ENCODE measurements around the gene SPCS3.

Gene SPCS3

DNA sequence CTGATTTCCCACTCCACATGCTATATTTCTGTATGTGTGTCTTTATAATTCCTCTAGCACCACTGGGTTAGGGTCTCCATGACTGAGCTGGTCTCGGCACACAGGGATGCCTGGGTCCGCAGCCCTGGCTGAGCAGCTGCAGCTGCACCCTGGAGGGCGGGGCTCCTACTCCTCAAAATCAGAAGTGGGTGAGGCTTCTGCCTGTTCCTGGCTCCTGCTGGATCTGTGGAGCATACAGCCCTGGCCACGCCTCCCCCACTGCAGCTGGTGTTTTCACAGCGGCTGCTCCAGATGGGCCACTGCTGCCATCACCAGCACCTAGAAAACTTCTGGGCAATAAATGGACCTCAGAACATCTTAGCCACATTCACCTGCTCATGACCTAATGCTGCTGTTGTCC is 30.9 kb downstream of the SPCS3 start:
- no peak overlapping the region for H3K4me3 ChIP-seq (ENCODE audit: low read length)
- peaks cover 41% of the 10 kb centered on the region for H3K9me3 ChIP-seq (ENCODE audit: insufficient read depth, low read depth, low read length)
- H3K4me1 ChIP-seq (ENCODE audit: insufficient read depth, low read length): no peaks in the 10 kb centered on the region
- no peak overlapping the region for H3K27ac ChIP-seq (ENCODE audit: low read depth, low read length)
- 96% methylated on average over 5 of the region's 5 CpGs for WGBS
- H3K36me3 ChIP-seq (ENCODE audit: insufficient read depth, low read length): 0 out of 2 replicates have a peak, but pooled peaks cover 4% of the 10 kb centered on the region
- H3K27me3 ChIP-seq (ENCODE audit: insufficient read depth, low read length): no peaks in the 10 kb centered on the region
- no peak overlapping the region for H3K9ac ChIP-seq (ENCODE audit: low read depth, low read length)

DNA sequence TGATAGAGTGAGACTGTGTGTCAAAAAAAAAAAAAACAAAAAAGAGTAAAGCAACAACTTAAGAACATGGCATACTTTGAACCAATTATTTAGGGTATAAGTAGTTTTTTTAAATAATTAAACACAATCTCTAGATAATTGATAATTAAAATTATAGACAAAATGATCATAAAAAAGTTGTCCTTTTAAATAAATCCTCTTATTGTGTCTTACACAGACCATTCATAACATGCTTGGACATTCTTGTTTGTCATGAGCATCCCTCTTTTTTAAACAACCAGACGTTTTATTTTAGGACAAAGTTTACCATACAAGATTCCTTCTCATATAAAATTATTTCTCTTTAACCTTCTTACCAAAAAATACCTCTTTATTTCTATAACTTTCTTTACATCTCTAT is 35.1 kb downstream of the SPCS3 start:
- H3K36me3 ChIP-seq (ENCODE audit: insufficient read depth, low read length): 0 out of 2 replicates have a peak, but pooled peaks cover 4% of the 10 kb centered on the region
- H3K27ac ChIP-seq (ENCODE audit: low read depth, low read length): no peak overlapping the region
- no peak overlapping the region for H3K4me3 ChIP-seq (ENCODE audit: low read length)
- H3K9ac ChIP-seq (ENCODE audit: low read depth, low read length): no peak overlapping the region
- H3K9me3 ChIP-seq (ENCODE audit: insufficient read depth, low read depth, low read length): peaks cover 51% of the 10 kb centered on the region
- no peaks in the 10 kb centered on the region for H3K27me3 ChIP-seq (ENCODE audit: insufficient read depth, low read length)
- H3K4me1 ChIP-seq (ENCODE audit: insufficient read depth, low read length): peaks cover 22% of the 10 kb centered on the region
- 90% methylated on average over 1 of the region's 1 CpG for WGBS

DNA sequence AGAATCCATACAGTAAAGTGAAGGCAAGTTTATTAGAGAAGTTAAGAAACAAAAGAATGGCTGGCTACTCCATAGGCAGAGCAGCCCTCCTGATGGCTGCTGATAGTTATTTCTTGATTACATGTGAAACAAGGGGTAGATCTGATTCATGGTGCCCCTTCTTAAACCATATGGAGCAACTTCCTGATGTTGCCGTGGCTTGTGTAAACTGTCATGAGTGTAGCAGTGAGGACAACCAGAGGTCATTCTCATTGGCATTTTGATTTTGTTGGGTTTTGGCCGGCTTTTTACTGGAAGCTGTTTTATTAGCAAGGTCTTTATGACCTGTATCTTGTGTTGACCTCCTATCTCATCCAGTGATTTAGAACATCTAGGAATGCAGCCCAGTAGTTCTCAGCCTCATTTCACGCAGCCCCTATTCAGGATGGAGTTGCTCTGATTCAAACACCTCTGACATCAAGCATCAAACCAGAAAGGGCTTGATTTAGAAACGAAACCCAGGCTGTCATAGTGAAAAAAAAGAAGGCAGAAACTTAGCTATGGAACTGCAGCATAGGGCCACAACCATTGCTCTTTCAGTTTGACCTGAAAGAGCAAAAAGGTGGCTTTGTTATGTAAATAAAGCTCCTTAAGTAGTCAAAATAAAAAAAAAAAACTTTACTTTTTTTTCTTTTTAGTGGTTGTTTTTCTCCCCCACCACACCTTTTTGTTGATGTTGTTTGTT is 37.8 kb downstream of the SPCS3 start:
- Histone ChIP-seq H3K36me3 (ENCODE audit: insufficient read depth, low read length) (0 out of 2 replicates have a peak, but pooled peaks cover 4% of the 10 kb centered on the region), H3K4me1 (ENCODE audit: insufficient read depth, low read length) (peaks cover 25% of the 10 kb centered on the region), H3K27me3 (ENCODE audit: insufficient read depth, low read length) (no peaks in the 10 kb centered on the region), H3K9me3 (ENCODE audit: insufficient read depth, low read depth, low read length) (peaks cover 41% of the 10 kb centered on the region), H3K27ac (ENCODE audit: low read depth, low read length) (peak overlapping the region; percentile 72; the same call in 1 of the 2 replicates), H3K4me3 (ENCODE audit: low read length) (no peak overlapping the region), H3K9ac (ENCODE audit: low read depth, low read length) (no peak overlapping the region)
- 69% methylated on average over 4 of the region's 4 CpGs for WGBS

- Histone ChIP-seq H3K9ac (ENCODE audit: low read depth, low read length) (no peak overlapping the region), H3K4me1 (ENCODE audit: insufficient read depth, low read length) (peaks cover 25% of the 10 kb centered on the region), H3K36me3 (ENCODE audit: insufficient read depth, low read length) (0 out of 2 replicates have a peak, but pooled peaks cover 4% of the 10 kb centered on the region), H3K27ac (ENCODE audit: low read depth, low read length) (peak overlapping the region; percentile 37; the same call in 1 of the 2 replicates), H3K9me3 (ENCODE audit: insufficient read depth, low read depth, low read length) (peaks cover 36% of the 10 kb centered on the region), H3K27me3 (ENCODE audit: insufficient read depth, low read length) (no peaks in the 10 kb centered on the region), H3K4me3 (ENCODE audit: low read length) (no peak overlapping the region)
- WGBS: 85% methylated on average over 3 of the region's 3 CpGs
Measured at GRCh38 chr4:176358083-176358469, 38.3 kb downstream of the SPCS3 start.

- no peak overlapping the region for H3K9ac ChIP-seq (ENCODE audit: low read depth, low read length)
Measured at GRCh38 chr4:176359590-176359989, 39.8 kb downstream of the SPCS3 start.

DNA sequence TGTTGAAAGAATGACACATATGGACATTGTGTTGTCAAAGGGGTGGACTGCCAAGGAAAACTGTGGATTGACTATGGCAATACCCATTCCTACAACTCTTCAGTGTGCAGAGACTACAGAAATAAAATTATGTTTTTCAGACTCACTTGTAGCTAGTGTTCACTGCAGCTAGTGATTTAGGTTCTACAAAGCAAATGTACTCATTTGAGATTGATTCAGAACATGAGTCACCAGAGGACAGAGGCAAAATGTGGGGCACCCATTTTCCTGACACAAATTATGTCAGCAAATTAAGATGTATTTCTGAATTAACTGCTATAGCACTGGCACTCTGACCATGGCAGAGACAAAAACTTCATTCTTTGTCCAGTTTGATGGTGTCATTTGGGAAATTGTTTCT is 40.7 kb downstream of the SPCS3 start:
- Histone ChIP-seq H3K4me1 (ENCODE audit: insufficient read depth, low read length) (peaks cover 25% of the 10 kb centered on the region), H3K4me3 (ENCODE audit: low read length) (no peak overlapping the region), H3K9ac (ENCODE audit: low read depth, low read length) (no peak overlapping the region), H3K36me3 (ENCODE audit: insufficient read depth, low read length) (no peaks in the 10 kb centered on the region), H3K9me3 (ENCODE audit: insufficient read depth, low read depth, low read length) (peaks cover 12% of the 10 kb centered on the region), H3K27me3 (ENCODE audit: insufficient read depth, low read length) (no peaks in the 10 kb centered on the region), H3K27ac (ENCODE audit: low read depth, low read length) (no peak overlapping the region)

More at GRCh38 chr4:176359590-176359989, 39.8 kb downstream of the SPCS3 start:
- peaks cover 21% of the 10 kb centered on the region for H3K9me3 ChIP-seq (ENCODE audit: insufficient read depth, low read depth, low read length)
- 60% methylated on average over 1 of the region's 2 CpGs for WGBS
- 0 out of 2 replicates have a peak overlapping the region, but pooled peaks have one; percentile 8 for H3K27ac ChIP-seq (ENCODE audit: low read depth, low read length)
- peaks cover 25% of the 10 kb centered on the region for H3K4me1 ChIP-seq (ENCODE audit: insufficient read depth, low read length)
- H3K27me3 ChIP-seq (ENCODE audit: insufficient read depth, low read length): no peaks in the 10 kb centered on the region
- no peak overlapping the region for H3K4me3 ChIP-seq (ENCODE audit: low read length)
- H3K36me3 ChIP-seq (ENCODE audit: insufficient read depth, low read length): no peaks in the 10 kb centered on the region

DNA sequence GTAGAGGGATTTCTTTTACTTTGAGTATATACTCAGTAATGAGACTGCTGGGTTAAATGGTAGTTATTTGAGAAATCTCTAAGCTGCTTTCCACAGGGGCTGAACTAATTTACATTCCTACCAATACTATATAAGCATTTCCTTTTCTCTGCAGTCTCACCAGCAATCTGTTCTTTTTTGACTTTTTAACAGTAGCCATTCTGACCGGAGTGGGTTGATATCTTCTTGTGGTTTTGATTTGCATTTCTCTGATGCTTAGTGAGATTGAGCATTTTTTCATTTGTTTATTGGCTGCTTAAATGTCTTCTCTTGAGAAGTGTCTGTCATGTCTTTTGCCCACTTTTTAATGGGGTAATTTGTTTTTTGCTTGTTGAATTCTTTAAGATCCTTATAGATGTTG is 43.3 kb downstream of the SPCS3 start:
- Histone ChIP-seq H3K4me3 (ENCODE audit: low read length) (no peak overlapping the region), H3K9me3 (ENCODE audit: insufficient read depth, low read depth, low read length) (no peaks in the 10 kb centered on the region), H3K27me3 (ENCODE audit: insufficient read depth, low read length) (no peaks in the 10 kb centered on the region), H3K4me1 (ENCODE audit: insufficient read depth, low read length) (peaks cover 15% of the 10 kb centered on the region), H3K9ac (ENCODE audit: low read depth, low read length) (no peak overlapping the region), H3K27ac (ENCODE audit: low read depth, low read length) (no peak overlapping the region), H3K36me3 (ENCODE audit: insufficient read depth, low read length) (no peaks in the 10 kb centered on the region)
- 96% methylated on average over 1 of the region's 1 CpG for WGBS

DNA sequence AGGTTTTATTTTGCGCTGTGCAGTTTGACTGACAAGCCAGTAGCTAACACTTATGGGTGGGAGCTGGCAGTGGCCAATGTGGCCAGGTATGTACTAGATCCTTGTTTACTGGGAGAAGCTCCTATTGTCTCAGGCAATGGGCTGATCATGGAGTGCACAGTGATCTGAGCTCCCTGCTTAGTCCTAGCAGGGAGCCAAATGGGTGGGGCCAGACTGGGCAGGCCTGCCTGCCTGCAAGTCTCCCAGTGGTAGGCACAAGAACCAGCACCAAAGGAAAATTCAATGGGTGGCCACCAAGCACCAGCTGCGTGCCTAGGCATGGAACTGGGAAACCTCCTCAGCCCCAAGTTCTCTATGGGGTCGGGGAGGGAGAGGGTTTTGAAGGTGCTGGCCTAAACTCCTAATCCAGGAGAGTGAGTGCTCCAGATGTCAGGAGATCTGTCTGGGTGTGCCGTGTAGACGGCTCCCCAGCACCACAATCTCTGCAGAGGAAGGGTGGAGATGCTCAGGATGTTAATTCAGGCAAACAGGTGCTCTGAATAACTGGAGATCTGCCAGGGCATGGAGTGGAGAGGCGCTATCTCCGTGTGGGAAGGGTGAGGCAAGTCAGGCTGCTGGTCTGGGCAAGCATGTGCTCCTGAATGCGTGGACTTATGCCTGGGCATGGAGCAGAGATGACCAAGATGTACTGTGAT is 48.2 kb downstream of the SPCS3 start:
- Histone ChIP-seq H3K27me3 (ENCODE audit: insufficient read depth, low read length) (no peaks in the 10 kb centered on the region), H3K4me1 (ENCODE audit: insufficient read depth, low read length) (no peaks in the 10 kb centered on the region), H3K9me3 (ENCODE audit: insufficient read depth, low read depth, low read length) (no peaks in the 10 kb centered on the region), H3K36me3 (ENCODE audit: insufficient read depth, low read length) (no peaks in the 10 kb centered on the region), H3K27ac (ENCODE audit: low read depth, low read length) (no peak overlapping the region), H3K9ac (ENCODE audit: low read depth, low read length) (no peak overlapping the region), H3K4me3 (ENCODE audit: low read length) (no peak overlapping the region)
- WGBS: 78% methylated on average over 8 of the region's 8 CpGs

DNA sequence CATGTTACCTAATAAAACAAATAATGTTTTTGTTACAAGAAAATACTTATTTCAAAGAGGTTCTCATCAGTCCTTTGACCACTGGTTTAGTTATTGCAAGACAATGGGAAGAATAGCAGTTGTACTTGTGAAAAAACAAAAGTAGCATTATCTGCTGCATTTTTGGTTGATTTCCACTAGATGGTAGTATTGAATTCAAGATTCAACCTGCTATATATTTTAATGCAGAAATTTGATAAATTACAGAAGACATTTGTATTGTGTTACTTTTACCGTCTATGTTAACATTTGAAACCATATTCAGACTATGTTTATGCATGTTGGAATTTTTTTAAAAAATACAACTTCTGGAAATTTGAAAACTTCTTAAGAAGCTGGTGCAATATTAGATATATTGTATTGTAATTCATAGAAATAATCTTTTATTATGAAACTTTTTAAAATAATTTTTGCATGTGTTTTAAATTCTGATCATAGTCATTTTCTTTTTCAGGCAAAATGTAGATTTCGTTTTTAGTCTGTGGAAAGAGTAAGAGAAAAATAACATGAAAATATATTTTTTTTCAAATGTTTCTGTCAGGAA is 56.4 kb downstream of the SPCS3 start:
- no CpG with 5 or more reads among the region's 2 CpGs for WGBS
- Histone ChIP-seq H3K4me1 (ENCODE audit: insufficient read depth, low read length) (no peaks in the 10 kb centered on the region; the same call in 1 of the 2 replicates), H3K9me3 (ENCODE audit: insufficient read depth, low read depth, low read length) (no peaks in the 10 kb centered on the region), H3K27me3 (ENCODE audit: insufficient read depth, low read length) (no peaks in the 10 kb centered on the region), H3K4me3 (ENCODE audit: low read length) (no peak overlapping the region), H3K9ac (ENCODE audit: low read depth, low read length) (no peak overlapping the region), H3K36me3 (ENCODE audit: insufficient read depth, low read length) (no peaks in the 10 kb centered on the region), H3K27ac (ENCODE audit: low read depth, low read length) (no peak overlapping the region)

GRCh38 chr4:176377780-176378179 is 58.0 kb downstream of the SPCS3 start:
- Histone ChIP-seq H3K4me1 (ENCODE audit: insufficient read depth, low read length) (no peaks in the 10 kb centered on the region; the same call in 1 of the 2 replicates), H3K27me3 (ENCODE audit: insufficient read depth, low read length) (no peaks in the 10 kb centered on the region), H3K9ac (ENCODE audit: low read depth, low read length) (no peak overlapping the region)

More at GRCh38 chr4:176377780-176378179, 58.0 kb downstream of the SPCS3 start:
- Histone ChIP-seq H3K27ac (ENCODE audit: low read depth, low read length) (no peak overlapping the region), H3K4me3 (ENCODE audit: low read length) (no peak overlapping the region), H3K36me3 (ENCODE audit: insufficient read depth, low read length) (no peaks in the 10 kb centered on the region), H3K9me3 (ENCODE audit: insufficient read depth, low read depth, low read length) (no peaks in the 10 kb centered on the region)

Data from HUES64 (cell line).